Measurements from ENCODE around the gene GAS6.
A peak's percentile ranks its signal among the peaks of the same experiment; 100 is the strongest.

Gene GAS6

DNA sequence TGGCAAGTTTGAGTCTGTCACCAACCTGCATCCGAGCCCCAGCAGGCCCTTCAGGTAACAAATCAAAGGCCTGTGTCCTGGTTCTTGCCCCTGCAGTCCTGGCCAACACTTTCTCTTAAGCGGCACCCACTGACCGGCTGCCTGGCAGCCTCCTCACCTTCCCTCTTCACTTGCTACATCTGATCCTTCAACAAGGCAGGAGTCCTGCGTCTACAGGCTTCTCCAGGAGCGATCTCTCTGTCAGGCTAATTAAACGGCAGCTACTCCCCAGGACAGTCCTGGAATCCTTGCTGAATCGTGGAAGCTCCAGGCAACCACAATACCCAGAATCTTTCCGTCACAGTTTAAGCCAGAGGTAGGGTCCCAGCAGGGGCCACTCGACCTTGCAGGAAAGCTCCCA is 41.1 kb upstream of the GAS6 start:
- Histone ChIP-seq H3K4me2 (ENCODE audit: low read depth, low read length) (no peak overlapping the region), H3K27ac (ENCODE audit: low read length) (no peak overlapping the region), H3K9me2 (replicated peaks; ENCODE audit: insufficient read depth, low read length) (no peaks in the 10 kb centered on the region), H2AFZ (ENCODE audit: low read length) (no peak overlapping the region), H3K9me3 (replicated peaks; ENCODE audit: insufficient read depth, low read length) (no peaks in the 10 kb centered on the region), H3K4me3 (ENCODE audit: low read length) (no peak overlapping the region), H3K27me3 (replicated peaks; ENCODE audit: insufficient read depth, low read length) (no peaks in the 10 kb centered on the region), H4K20me1 (ENCODE audit: insufficient read depth, low read length) (no peaks in the 10 kb centered on the region), H3K36me3 (replicated peaks; ENCODE audit: insufficient read depth, low read length) (no peaks in the 10 kb centered on the region), H3K4me1 (ENCODE audit: low read length) (peaks cover 26% of the 10 kb centered on the region), H3K9ac (ENCODE audit: low read length) (no peak overlapping the region), H3K79me2 (ENCODE audit: low read length) (no peaks in the 10 kb centered on the region), H3F3A (ENCODE audit: insufficient read depth, low read length) (peaks cover 19% of the 10 kb centered on the region)
- no peak for DNase-seq
- TF ChIP-seq, protein P1, sequence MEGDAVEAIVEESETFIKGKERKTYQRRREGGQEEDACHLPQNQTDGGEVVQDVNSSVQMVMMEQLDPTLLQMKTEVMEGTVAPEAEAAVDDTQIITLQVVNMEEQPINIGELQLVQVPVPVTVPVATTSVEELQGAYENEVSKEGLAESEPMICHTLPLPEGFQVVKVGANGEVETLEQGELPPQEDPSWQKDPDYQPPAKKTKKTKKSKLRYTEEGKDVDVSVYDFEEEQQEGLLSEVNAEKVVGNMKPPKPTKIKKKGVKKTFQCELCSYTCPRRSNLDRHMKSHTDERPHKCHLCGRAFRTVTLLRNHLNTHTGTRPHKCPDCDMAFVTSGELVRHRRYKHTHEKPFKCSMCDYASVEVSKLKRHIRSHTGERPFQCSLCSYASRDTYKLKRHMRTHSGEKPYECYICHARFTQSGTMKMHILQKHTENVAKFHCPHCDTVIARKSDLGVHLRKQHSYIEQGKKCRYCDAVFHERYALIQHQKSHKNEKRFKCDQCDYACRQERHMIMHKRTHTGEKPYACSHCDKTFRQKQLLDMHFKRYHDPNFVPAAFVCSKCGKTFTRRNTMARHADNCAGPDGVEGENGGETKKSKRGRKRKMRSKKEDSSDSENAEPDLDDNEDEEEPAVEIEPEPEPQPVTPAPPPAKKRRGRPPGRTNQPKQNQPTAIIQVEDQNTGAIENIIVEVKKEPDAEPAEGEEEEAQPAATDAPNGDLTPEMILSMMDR (IDR thresholded peaks at IDR 0.05; ENCODE audit: low read length) = no peak
- TF ChIP-seq EZH2phosphoT487 (IDR thresholded peaks at IDR 0.05; ENCODE audit: low read length) (no peak), EZH2 (optimal IDR thresholded peaks at IDR 0.05; ENCODE audit: low read depth, low read length) (no peak)

DNA sequence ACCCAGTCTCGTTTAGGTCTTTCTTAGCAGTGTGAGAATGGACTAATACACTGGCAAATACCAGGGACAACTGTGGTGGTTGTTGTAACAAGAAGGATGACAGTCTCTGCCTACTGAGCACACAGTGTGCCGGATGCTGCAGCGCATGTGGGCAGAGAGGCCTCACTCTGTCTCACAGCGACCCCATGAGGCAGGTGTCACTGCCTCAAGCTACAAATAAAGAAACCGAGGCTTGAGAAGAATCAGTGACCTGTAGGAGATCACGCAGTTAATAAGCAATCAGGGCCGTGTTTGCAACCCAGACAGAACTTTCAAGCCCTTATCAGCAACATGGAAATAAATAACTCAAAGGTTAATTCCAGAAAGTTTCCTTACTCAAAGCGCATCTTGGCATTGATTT is 40.5 kb upstream of the GAS6 start:
- H3K4me2 ChIP-seq (ENCODE audit: low read depth, low read length) = no peak overlapping the region
- H3K36me3 ChIP-seq (replicated peaks; ENCODE audit: insufficient read depth, low read length) = no peaks in the 10 kb centered on the region
- TF ChIP-seq EZH2phosphoT487 (IDR thresholded peaks at IDR 0.05; ENCODE audit: low read length) (no peak), EZH2 (optimal IDR thresholded peaks at IDR 0.05; ENCODE audit: low read depth, low read length) (no peak)
- TF ChIP-seq, protein P1 (IDR thresholded peaks at IDR 0.05; ENCODE audit: low read length) = peak; percentile 78
- H3K27me3 ChIP-seq (replicated peaks; ENCODE audit: insufficient read depth, low read length) = no peaks in the 10 kb centered on the region
- H2AFZ ChIP-seq (ENCODE audit: low read length) = no peak overlapping the region
- H3F3A ChIP-seq (ENCODE audit: insufficient read depth, low read length) = peaks cover 17% of the 10 kb centered on the region
- no peak overlapping the region for H3K27ac ChIP-seq (ENCODE audit: low read length)
- no peak overlapping the region for H3K9ac ChIP-seq (ENCODE audit: low read length)
- DNase-seq = peak; percentile 77
- no peak overlapping the region for H3K4me3 ChIP-seq (ENCODE audit: low read length)
- no peaks in the 10 kb centered on the region for H3K9me2 ChIP-seq (replicated peaks; ENCODE audit: insufficient read depth, low read length)
- no peaks in the 10 kb centered on the region for H4K20me1 ChIP-seq (ENCODE audit: insufficient read depth, low read length)
- peaks cover 24% of the 10 kb centered on the region for H3K4me1 ChIP-seq (ENCODE audit: low read length)
- no peaks in the 10 kb centered on the region for H3K79me2 ChIP-seq (ENCODE audit: low read length)
- no peaks in the 10 kb centered on the region for H3K9me3 ChIP-seq (replicated peaks; ENCODE audit: insufficient read depth, low read length)

DNA sequence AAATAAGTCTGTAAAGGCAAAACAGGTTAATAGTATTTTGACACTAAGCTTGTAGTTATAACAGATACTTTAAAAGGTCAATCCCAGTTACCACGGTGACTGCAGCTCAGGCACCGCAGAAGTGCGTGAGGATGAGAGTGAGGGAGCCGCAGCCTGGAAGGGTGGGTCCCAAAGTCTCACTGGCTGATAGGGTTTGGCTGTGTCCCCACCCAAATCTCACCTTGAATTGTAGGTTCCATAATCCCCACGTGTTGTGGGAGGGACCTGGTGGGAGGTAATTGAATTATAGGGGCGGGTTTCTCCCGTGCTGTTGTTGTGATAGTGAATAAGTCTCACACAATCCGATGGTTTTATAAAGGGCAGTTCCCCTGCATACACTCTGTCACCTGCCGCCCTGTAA is 40.0 kb upstream of the GAS6 start:
- Histone ChIP-seq H3K36me3 (replicated peaks; ENCODE audit: insufficient read depth, low read length) (no peaks in the 10 kb centered on the region), H3K79me2 (ENCODE audit: low read length) (no peaks in the 10 kb centered on the region), H3K9me2 (replicated peaks; ENCODE audit: insufficient read depth, low read length) (no peaks in the 10 kb centered on the region), H3K27ac (ENCODE audit: low read length) (no peak overlapping the region), H3K27me3 (replicated peaks; ENCODE audit: insufficient read depth, low read length) (no peaks in the 10 kb centered on the region), H4K20me1 (ENCODE audit: insufficient read depth, low read length) (no peaks in the 10 kb centered on the region), H3F3A (ENCODE audit: insufficient read depth, low read length) (peaks cover 12% of the 10 kb centered on the region), H3K4me3 (ENCODE audit: low read length) (no peak overlapping the region), H3K4me2 (ENCODE audit: low read depth, low read length) (no peak overlapping the region), H2AFZ (ENCODE audit: low read length) (no peak overlapping the region), H3K4me1 (ENCODE audit: low read length) (peaks cover 19% of the 10 kb centered on the region), H3K9me3 (replicated peaks; ENCODE audit: insufficient read depth, low read length) (no peaks in the 10 kb centered on the region), H3K9ac (ENCODE audit: low read length) (no peak overlapping the region)
- DNase-seq = peak; percentile 5
- TF ChIP-seq EZH2 (optimal IDR thresholded peaks at IDR 0.05; ENCODE audit: low read depth, low read length) (no peak), EZH2phosphoT487 (IDR thresholded peaks at IDR 0.05; ENCODE audit: low read length) (no peak)
- TF ChIP-seq, protein P1 (IDR thresholded peaks at IDR 0.05; ENCODE audit: low read length) = no peak
